Neural cell (in vitro differentiated cells): ENCODE results near the gene SLBP. TPM values are rescaled to one million over a fixed set of nuclear protein-coding genes. Genes with fewer than 3 reads are reported as not detected.

ENCODE experiments used
- H2AFZ ChIP-seq: fragments of 200-600, 300-800 bp; sonication (generic), shearing (Covaris generic); 2 replicates; pipeline ENCODE4 v1.6.0; 2014; ENCODE audit warnings: low read depth, mild to moderate bottlenecking, antibody characterized with exemption, low read length, moderate library complexity
- H3F3A ChIP-seq: fragments of 200-600 bp; shearing (Covaris generic); 2 replicates; pipeline ENCODE4 v1.6.1; 2016; ENCODE audit warnings: mild to moderate bottlenecking, moderate library complexity, mixed read lengths, antibody characterized with exemption, low read length; ENCODE audit not compliant: insufficient read depth, poor library complexity, severe bottlenecking
- H3K27ac ChIP-seq: fragments of 200-600, 300-800 bp; sonication (generic), shearing (Covaris generic); 2 replicates; pipeline ENCODE4 v1.5.1; 2014; ENCODE audit warnings: mild to moderate bottlenecking, low read length, moderate library complexity
- H3K27me3 ChIP-seq: fragments of 300-800, 200-600 bp; sonication (generic), shearing (Covaris generic); 2 replicates; pipeline ENCODE4 v1.6.0; 2014; ENCODE audit warnings: mild to moderate bottlenecking, low read depth, low read length, moderate library complexity; ENCODE audit not compliant: insufficient read depth
- H3K36me3 ChIP-seq: fragments of 300-800, 200-600 bp; sonication (generic), shearing (Covaris generic); 2 replicates; pipeline ENCODE4 v1.5.1; 2014; ENCODE audit warnings: mild to moderate bottlenecking, antibody characterized with exemption, low read length, moderate library complexity; ENCODE audit not compliant: insufficient read depth
- H3K4me2 ChIP-seq: fragments of 300-800, 200-600 bp; sonication (generic), shearing (Covaris generic); 2 replicates; pipeline ENCODE4 v1.6.0; 2014; ENCODE audit warnings: mild to moderate bottlenecking, low read length
- H3K4me3 ChIP-seq: fragments of 300-800, 200-600 bp; sonication (generic), shearing (Covaris generic); 2 replicates; pipeline ENCODE4 v1.5.1; 2014; ENCODE audit warnings: mild to moderate bottlenecking, low read length, moderate library complexity
- H3K79me2 ChIP-seq: fragments of 200-600 bp; shearing (Covaris generic); replicated peaks from 2 replicates; pipeline ENCODE4 v1.6.0; 2014; ENCODE audit warnings: mild to moderate bottlenecking, low read length, moderate library complexity; ENCODE audit not compliant: insufficient read depth
- H3K9ac ChIP-seq: fragments of 300-800, 200-600 bp; sonication (generic), shearing (Covaris generic); 2 replicates; pipeline ENCODE4 v1.6.1; 2016; ENCODE audit warnings: mild to moderate bottlenecking, low read length, mixed read lengths
- H3K9me2 ChIP-seq: fragments of 200-600 bp; shearing (Covaris generic); 2 replicates; pipeline ENCODE4 v1.6.1; 2016; ENCODE audit warnings: mild to moderate bottlenecking, low read length, mixed read lengths; ENCODE audit not compliant: insufficient read depth
- H3K9me3 ChIP-seq: fragments of 200-600, 300-800 bp; sonication (generic), shearing (Covaris generic); 2 replicates; pipeline ENCODE4 v1.6.1; 2016; ENCODE audit warnings: mild to moderate bottlenecking, mixed run types, low read length, moderate library complexity, mixed read lengths
- H4K20me1 ChIP-seq: fragments of 200-600 bp; shearing (Covaris generic); 2 replicates; pipeline ENCODE4 v1.6.1; 2016; ENCODE audit warnings: mild to moderate bottlenecking, mixed run types; ENCODE audit not compliant: insufficient read depth
- CTCF ChIP-seq: fragments of 450-650 bp; IDR thresholded peaks from 2 replicates; pipeline ENCODE4 v1.5.1; 2014; ENCODE audit warnings: antibody characterized with exemption, mild to moderate bottlenecking, moderate library complexity; ENCODE audit not compliant: poor library complexity, severe bottlenecking
- EP300 ChIP-seq: fragments of 450-650 bp; conservative IDR thresholded peaks from 2 replicates; pipeline ENCODE4 v1.6.1; 2014; ENCODE audit warnings: antibody characterized with exemption, mild to moderate bottlenecking, moderate library complexity; ENCODE audit not compliant: poor library complexity, severe bottlenecking
- EZH2 ChIP-seq: fragments of 200-600, 300-800 bp; shearing (Covaris generic), sonication (generic); IDR thresholded peaks from 2 replicates; pipeline ENCODE4 v1.6.1; 2014; ENCODE audit warnings: antibody characterized with exemption, low read length, borderline replicate concordance, mild to moderate bottlenecking; ENCODE audit not compliant: insufficient read depth, poor library complexity, severe bottlenecking
- MXI1 ChIP-seq: fragments of 450-650 bp; conservative IDR thresholded peaks from 2 replicates; pipeline ENCODE4 v1.6.1; 2014; ENCODE audit warnings: antibody characterized with exemption, mild to moderate bottlenecking; ENCODE audit not compliant: poor library complexity, severe bottlenecking
- POLR2AphosphoS5 ChIP-seq: IDR thresholded peaks from 2 replicates; pipeline ENCODE4 v1.6.1; 2012
- RAD21 ChIP-seq: fragments of 450-650 bp; conservative IDR thresholded peaks from 2 replicates; pipeline ENCODE4 v1.6.1; 2014; ENCODE audit warnings: antibody characterized with exemption, mild to moderate bottlenecking, moderate library complexity
- SMC3 ChIP-seq: fragments of 450-650 bp; conservative IDR thresholded peaks from 2 replicates; pipeline ENCODE4 v1.6.1; 2014; ENCODE audit warnings: antibody characterized with exemption, mild to moderate bottlenecking, moderate library complexity; ENCODE audit not compliant: poor library complexity
- TAF1 ChIP-seq: IDR thresholded peaks from 2 replicates; pipeline ENCODE4 v1.6.1; 2012; ENCODE audit warnings: low read depth
- polyA plus RNA-seq: library from polyadenylated mRNA; depleted of rRNA; stranded (reverse); fragments of >200 nt; gene quantifications from 2 replicates; pipeline ENCODE4 v1.2.3, GENCODE V29; 2014
- TF ChIP-seq, protein P1 (sequence below): IDR thresholded peaks from 2 replicates; pipeline ENCODE4 v1.6.1; 2012; ENCODE audit warnings: borderline replicate concordance

Gene SLBP
- polyA plus RNA-seq, 1 donor from 2014 or later = 111 TPM

DNA sequence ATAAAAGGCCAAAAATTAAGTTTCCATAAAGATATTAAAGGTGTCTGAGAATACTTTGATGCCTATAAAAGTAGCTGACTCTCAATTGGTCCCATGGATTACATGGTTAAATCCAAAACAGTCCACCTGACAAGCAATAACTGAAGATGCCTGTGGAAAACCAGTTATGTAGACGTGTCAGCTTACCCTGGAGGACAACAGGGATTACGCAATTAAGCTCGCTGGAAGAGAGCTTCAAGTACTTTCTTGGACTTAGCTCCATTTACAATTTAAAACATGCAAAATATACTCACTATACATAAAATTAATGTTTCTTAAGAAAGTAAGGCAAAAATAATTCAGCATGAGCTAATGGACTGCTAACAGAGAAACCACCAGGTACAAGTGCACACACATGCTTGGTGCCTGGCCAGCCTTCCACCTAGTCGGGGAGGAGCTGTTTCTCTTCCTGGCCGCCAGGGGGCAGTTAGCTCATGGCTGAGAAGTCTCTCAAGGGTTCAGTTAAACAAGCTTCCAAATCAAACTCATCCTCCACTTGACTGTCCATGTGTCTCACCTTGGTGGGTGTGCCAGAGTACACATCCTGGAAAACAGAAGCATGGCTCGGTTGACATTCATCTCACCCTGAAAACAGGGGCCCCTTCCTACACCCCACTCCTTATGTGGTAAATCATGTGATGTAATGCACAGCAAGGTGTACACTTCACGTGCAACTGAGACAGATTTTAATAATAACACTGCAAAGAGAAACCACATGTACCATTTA lies 18.8 kb downstream of the SLBP start:
- Histone ChIP-seq H3K36me3 (peaks cover 4% of the 10 kb centered on the region), H3K9ac (no peak overlapping the region), H4K20me1 (no peaks in the 10 kb centered on the region), H3K9me2 (no peaks in the 10 kb centered on the region), H3K4me3 (no peak overlapping the region), H3K9me3 (no peaks in the 10 kb centered on the region), H3F3A (no peaks in the 10 kb centered on the region), H3K4me2 (no peak overlapping the region), H3K79me2 (no peaks in the 10 kb centered on the region), H3K27ac (no peak overlapping the region), H3K27me3 (no peaks in the 10 kb centered on the region), H2AFZ (no peak overlapping the region)
- TF ChIP-seq MXI1 = peak; percentile 59
- no peak for TF ChIP-seq TAF1
- TF ChIP-seq RAD21 = peak; percentile 70
- TF ChIP-seq SMC3 = peak; percentile 79
- TF ChIP-seq CTCF = peak; percentile 80

DNA sequence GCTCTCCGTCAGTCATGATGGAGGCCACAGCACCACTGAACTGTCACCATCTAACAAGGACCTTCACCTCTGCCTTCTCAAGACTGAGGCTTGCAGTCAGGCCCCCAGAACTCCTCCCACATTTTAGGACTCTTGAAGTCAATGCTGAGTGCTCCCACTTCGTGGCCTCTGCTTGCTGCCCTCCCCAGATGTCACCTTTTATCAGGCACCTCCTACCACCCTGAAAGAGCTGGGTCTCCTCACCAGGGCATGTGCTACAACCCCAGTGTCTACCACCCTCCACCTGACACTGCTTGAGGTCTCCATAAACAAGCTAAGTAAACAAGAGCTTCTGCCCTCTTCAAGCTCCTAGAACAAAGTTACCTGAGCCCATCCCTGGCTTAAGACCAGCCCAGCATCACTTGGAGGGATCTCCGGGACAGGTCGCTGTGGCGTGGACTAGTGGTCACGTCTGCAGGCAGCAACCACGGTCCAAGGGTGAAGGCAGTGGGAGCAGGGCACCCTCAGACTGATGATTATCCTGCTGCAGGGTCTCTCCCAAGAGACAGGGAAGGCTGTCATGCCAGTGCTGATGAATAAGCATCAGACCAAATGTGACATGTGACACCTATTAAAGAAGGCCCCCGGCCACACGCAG lies 20.3 kb downstream of the SLBP start:
- peaks cover 4% of the 10 kb centered on the region for H3K36me3 ChIP-seq
- no peak overlapping the region for H3K27ac ChIP-seq
- no peaks in the 10 kb centered on the region for H3K79me2 ChIP-seq
- no peaks in the 10 kb centered on the region for H3F3A ChIP-seq
- no peak overlapping the region for H2AFZ ChIP-seq
- no peaks in the 10 kb centered on the region for H3K9me2 ChIP-seq
- TF ChIP-seq POLR2AphosphoS5 = no peak
- TF ChIP-seq, protein P1, sequence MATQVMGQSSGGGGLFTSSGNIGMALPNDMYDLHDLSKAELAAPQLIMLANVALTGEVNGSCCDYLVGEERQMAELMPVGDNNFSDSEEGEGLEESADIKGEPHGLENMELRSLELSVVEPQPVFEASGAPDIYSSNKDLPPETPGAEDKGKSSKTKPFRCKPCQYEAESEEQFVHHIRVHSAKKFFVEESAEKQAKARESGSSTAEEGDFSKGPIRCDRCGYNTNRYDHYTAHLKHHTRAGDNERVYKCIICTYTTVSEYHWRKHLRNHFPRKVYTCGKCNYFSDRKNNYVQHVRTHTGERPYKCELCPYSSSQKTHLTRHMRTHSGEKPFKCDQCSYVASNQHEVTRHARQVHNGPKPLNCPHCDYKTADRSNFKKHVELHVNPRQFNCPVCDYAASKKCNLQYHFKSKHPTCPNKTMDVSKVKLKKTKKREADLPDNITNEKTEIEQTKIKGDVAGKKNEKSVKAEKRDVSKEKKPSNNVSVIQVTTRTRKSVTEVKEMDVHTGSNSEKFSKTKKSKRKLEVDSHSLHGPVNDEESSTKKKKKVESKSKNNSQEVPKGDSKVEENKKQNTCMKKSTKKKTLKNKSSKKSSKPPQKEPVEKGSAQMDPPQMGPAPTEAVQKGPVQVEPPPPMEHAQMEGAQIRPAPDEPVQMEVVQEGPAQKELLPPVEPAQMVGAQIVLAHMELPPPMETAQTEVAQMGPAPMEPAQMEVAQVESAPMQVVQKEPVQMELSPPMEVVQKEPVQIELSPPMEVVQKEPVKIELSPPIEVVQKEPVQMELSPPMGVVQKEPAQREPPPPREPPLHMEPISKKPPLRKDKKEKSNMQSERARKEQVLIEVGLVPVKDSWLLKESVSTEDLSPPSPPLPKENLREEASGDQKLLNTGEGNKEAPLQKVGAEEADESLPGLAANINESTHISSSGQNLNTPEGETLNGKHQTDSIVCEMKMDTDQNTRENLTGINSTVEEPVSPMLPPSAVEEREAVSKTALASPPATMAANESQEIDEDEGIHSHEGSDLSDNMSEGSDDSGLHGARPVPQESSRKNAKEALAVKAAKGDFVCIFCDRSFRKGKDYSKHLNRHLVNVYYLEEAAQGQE = no peak
- no peak for TF ChIP-seq MXI1
- no peak for TF ChIP-seq EZH2
- no peak for TF ChIP-seq RAD21
- no peak for TF ChIP-seq EP300
- TF ChIP-seq CTCF = no peak
- no peak for TF ChIP-seq SMC3
- no peak for TF ChIP-seq TAF1
- H3K27me3 ChIP-seq = no peaks in the 10 kb centered on the region
- H3K9ac ChIP-seq = no peak overlapping the region
- H3K4me3 ChIP-seq = no peak overlapping the region
- no peak overlapping the region for H3K4me2 ChIP-seq
- no peaks in the 10 kb centered on the region for H4K20me1 ChIP-seq
- no peaks in the 10 kb centered on the region for H3K9me3 ChIP-seq
